Activated T-cell treated with anti-CD3 and anti-CD28 coated beads, Interleukin-2, amount 50 U/mL, for 72 hours (primary cell): Measurements from ENCODE around the gene BRSK1. TPM values are rescaled to one million over a fixed set of nuclear protein-coding genes. Genes with fewer than 3 reads are reported as not detected.

ENCODE experiments used
- ATAC-seq, 2 donors: fragments of 150-1000 bp; cut with Tn5 transposase; replicated peaks in 1 of 2; 2 replicates each; pipeline ENCODE4 v1.10.0; 2021; ENCODE audit warnings: moderate library complexity in 2 of 2, mild to moderate bottlenecking in 1 of 2
- DNase-seq, 2 donors: peaks; one replicate each; pipeline ENCODE4 v3.0.0; 2021 to 2022; ENCODE audit warnings: mixed read lengths in 1 of 2
- H3K27ac Mint-ChIP-seq: one replicate; pipeline ENCODE4 v1.8.0; 2022; ENCODE audit warnings: mild to moderate bottlenecking, moderate library complexity, mixed read lengths
- H3K27me3 Mint-ChIP-seq: one replicate; pipeline ENCODE4 v1.8.0; 2022; ENCODE audit warnings: low read depth, mixed read lengths
- H3K36me3 Mint-ChIP-seq, 2 donors: one replicate each; pipeline ENCODE4 v1.8.0; 2022; ENCODE audit warnings: mixed read lengths in 2 of 2, mild to moderate bottlenecking in 1 of 2; ENCODE audit not compliant: insufficient read depth in 2 of 2
- H3K4me1 Mint-ChIP-seq: one replicate; pipeline ENCODE4 v1.8.0; 2022; ENCODE audit warnings: low read depth, mixed read lengths
- H3K4me3 Mint-ChIP-seq, 2 donors: one replicate each; pipeline ENCODE4 v1.8.0; 2022; ENCODE audit warnings: mild to moderate bottlenecking in 2 of 2, mixed read lengths in 2 of 2, moderate library complexity in 2 of 2
- H3K9me3 Mint-ChIP-seq, 2 donors: one replicate each; pipeline ENCODE4 v1.8.0; 2022; ENCODE audit warnings: mixed read lengths in 2 of 2
- total RNA-seq, 2 donors: library from RNA; stranded (reverse); gene quantifications; one replicate each; pipeline ENCODE4 v1.2.3, GENCODE V29; 2022

BRSK1 gene
- total RNA-seq, 2 donors from 2014 or later = 13.0 to 19.6 TPM

DNA sequence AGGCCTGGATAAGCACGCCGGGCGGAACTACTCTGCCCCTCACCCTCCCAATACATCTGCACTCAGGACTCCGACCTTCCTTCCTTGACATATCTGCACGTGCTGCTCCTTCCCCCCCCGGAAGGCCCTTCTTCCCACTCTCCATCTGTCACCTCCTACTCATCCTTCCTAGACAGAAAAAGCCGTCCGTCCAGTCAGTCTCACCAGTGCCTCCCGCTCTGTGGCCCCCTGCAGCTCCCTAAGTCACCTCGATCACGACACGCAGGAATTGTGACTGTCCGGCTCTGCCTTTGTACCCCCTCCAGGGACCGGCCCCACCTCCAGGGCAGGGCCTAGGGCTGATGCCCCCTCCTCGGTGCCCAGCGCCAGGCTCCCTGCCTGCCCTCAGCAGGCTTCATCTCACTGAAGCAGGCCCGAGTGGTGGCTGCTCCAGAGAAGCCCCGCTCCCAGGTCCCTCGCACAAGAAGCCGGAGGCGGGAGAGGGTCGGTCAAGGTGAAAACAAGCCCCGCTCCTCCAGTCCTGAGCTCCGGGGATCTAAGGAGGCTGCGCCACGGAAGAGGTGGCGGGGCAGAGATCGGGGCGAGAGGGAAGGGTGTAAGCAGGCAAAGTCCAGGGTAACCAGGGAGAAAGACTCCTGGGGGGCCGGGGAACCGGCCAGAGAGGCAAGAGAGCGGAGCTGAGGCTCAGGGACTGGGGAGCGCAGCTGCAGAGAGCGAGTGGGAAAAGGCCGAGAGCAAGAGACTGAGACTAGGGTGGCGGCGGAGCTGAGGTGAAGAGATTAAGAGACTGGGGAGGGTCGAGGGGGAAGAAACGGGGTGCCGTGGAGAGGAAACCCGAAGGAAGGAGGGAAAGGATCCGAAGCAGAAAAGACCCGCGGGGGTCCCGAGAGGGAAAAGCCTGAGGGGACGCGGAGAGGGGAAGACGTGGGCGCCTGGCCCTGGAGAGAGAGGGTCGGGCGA lies 26.1 kb upstream of the BRSK1 start:
- peaks cover 18 to 27% of the 10 kb centered on the region in 2 donors for H3K36me3 Mint-ChIP-seq
- H3K27me3 Mint-ChIP-seq = no peaks in the 10 kb centered on the region
- peak overlapping the region; percentile 94 for H3K27ac Mint-ChIP-seq
- peak overlapping the region; percentile 96 to 97 for H3K4me3 Mint-ChIP-seq
- peaks cover 53% of the 10 kb centered on the region for H3K4me1 Mint-ChIP-seq
- H3K9me3 Mint-ChIP-seq = no peaks in the 10 kb centered on the region
- no peak for ATAC-seq
- DNase-seq = peak; percentile 36 to 38

DNA sequence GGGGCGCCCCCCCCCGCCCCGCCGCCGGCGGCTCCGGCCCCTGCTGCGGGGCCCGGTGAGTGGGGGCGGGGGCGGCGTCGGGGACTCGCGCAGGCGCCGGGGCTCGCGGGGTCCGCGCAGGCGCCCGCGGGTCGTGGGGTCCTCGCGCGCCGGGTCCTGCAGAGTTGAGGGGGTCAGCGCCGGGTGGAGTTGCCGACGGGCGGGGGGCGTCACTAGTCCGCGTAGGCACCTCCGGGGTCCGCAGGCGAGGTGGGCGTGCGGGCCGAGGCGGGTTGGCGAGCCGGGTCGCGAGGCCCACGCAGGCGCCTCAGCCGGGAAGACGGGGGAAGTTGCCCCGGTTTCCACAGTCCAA lies 25.3 kb upstream of the BRSK1 start:
- H3K27ac Mint-ChIP-seq = no peak overlapping the region
- no peaks in the 10 kb centered on the region for H3K9me3 Mint-ChIP-seq
- peaks cover 46% of the 10 kb centered on the region for H3K4me1 Mint-ChIP-seq
- no peaks in the 10 kb centered on the region for H3K27me3 Mint-ChIP-seq
- peaks cover 18 to 26% of the 10 kb centered on the region in 2 donors for H3K36me3 Mint-ChIP-seq
- peak overlapping the region; percentile 82 to 98 for H3K4me3 Mint-ChIP-seq
- ATAC-seq = peak; percentile 13 to 21
- peak; percentile 60 to 65 for DNase-seq

DNA sequence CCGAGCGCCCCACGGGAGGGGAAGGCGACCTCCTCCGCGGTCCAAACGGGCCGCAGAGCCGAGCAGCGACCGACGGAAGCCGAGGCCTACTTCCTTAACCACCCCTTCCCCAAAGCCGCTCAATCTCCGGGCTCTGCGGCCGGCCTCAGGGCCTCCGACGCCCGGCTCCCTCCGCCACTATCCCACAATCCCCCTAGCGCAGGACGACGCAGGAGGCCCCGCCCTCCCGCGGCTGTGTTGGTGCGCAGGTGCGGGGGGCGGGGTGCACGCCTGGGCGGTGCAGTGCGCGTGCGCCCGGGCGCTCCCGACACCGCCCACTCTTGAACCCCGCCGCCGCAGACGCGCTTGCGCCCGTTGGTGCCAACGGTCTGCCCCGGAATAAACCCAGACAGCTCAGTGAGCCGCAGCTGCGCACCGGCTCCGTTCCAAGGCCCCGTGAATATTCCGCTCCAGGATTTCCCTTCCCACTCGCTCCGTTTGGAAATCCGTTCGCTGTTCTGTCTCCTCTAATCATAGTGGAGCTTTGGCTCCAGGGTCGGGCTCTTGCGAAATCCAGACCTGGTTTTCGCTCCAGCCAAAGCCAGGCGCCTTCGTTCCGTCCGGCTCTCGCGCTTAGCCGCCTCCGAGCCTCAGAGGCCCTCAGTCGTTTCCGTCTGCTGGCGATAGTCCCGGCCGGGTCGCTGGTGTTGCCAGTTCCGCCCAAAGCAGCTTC lies 24.8 kb upstream of the BRSK1 start, which contains the start of gene PPP6R1:
Gene PPP6R1, minus strand, starts transcription at position 190 of the 712 bp plus-strand sequence. CDS start 11,914 bp downstream, outside the sequence.
- Mint-ChIP-seq H3K4me1 (peaks cover 41% of the 10 kb centered on the region), H3K4me3 (peak within 1 kb of the TSS; percentile 97 to 98), H3K36me3 (peaks cover 18 to 24% of the 10 kb centered on the region in 2 donors), H3K27me3 (no peaks in the 10 kb centered on the region), H3K9me3 (no peaks in the 10 kb centered on the region), H3K27ac (peak within 1 kb of the TSS; percentile 100)
- peak; percentile 97 for DNase-seq
- peak; percentile 75 to 77 for ATAC-seq

DNA sequence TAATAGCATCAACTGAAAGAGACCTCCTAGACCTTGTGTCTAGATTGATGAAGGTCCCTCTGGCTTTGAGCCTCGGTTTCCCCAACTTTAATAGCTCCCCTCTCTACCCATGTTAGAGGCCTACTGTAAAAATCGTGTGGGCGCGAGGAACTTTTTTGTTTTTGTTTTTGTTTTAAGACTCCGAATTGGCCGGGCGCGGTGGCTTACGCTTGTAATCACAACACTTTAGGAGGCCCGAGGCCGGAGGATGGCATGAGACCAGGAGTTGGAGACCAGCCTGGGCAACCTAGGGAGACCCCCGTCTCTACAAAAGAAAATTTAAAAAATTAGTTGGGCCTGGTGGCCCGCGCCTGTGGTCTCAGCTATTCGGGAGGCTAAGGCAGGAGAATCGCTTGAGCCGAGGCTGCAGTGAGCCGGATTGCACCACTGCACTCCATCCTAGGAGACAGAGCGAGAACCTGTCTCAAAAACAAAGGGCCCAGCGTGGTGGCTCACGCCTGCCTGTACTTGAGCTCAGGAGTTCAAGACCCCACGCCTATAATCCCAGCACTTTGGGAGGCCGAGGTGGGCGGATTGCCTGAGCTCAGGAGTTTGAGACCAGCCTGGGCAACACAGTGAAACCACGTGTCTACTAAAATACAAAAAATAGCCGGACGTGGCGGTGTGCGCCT lies 24.1 kb upstream of the BRSK1 start:
- ATAC-seq (no peak), DNase-seq (no peak)
- Mint-ChIP-seq H3K27me3 (no peaks in the 10 kb centered on the region), H3K27ac (peak overlapping the region; percentile 100), H3K4me3 (peak overlapping the region; percentile 82 to 98), H3K9me3 (no peaks in the 10 kb centered on the region), H3K36me3 (peaks cover 18 to 24% of the 10 kb centered on the region in 2 donors), H3K4me1 (peaks cover 40% of the 10 kb centered on the region)

DNA sequence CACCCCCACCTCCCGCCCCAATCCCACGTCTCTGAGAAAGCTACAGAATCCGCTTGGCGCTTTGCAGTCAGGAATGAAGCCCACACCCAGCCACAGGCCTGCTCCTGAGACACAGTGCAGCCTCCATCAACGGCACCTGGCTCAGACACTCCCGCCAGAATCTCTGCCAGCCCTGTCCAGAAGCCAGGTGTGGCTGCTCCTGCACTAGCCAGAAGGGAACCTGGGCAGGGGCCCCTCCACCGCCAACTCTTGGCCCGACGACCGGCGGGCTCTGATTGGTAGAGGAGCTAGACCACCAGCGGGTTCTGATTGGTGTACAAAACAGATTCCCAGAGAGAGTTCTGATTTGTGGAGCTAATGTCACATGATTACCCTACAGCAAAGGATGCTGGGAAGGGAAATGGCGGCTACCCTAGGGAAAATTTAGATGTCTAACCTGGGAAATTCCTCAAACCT lies 22.1 kb upstream of the BRSK1 start:
- ATAC-seq = no peak
- Mint-ChIP-seq H3K4me3 (no peak overlapping the region), H3K36me3 (peaks cover 16 to 17% of the 10 kb centered on the region in 2 donors), H3K4me1 (peaks cover 20% of the 10 kb centered on the region), H3K9me3 (peaks cover 3 to 4% of the 10 kb centered on the region in 2 donors), H3K27ac (no peak overlapping the region), H3K27me3 (no peaks in the 10 kb centered on the region)
- no peak for DNase-seq

DNA sequence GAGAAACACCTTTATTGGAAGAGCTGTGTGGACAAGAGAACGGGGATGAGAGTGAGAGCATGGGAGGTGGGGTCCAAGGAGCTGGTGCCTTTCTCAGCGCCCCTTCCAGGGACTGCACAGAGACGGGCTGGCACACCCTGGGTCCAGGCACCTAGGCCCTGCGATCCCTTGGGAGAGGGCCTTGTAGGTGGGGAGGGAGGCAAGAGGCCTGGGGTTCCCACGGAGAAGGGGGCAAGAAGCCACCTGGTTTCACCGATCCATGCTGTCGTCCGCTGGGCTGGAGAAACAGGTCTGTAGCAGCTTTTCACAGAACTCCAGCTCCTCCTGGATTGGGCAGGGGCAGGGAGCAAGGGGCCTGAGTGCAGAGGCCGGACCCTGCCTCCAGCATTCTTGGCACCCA lies 21.4 kb upstream of the BRSK1 start:
- no peak overlapping the region for H3K27ac Mint-ChIP-seq
- DNase-seq (no peak), ATAC-seq (no peak)
- H3K4me1 Mint-ChIP-seq = peaks cover 13% of the 10 kb centered on the region
- H3K9me3 Mint-ChIP-seq = peaks cover 3 to 4% of the 10 kb centered on the region in 2 donors
- peaks cover 14 to 19% of the 10 kb centered on the region in 2 donors for H3K36me3 Mint-ChIP-seq
- no peak overlapping the region for H3K4me3 Mint-ChIP-seq
- no peaks in the 10 kb centered on the region for H3K27me3 Mint-ChIP-seq

DNA sequence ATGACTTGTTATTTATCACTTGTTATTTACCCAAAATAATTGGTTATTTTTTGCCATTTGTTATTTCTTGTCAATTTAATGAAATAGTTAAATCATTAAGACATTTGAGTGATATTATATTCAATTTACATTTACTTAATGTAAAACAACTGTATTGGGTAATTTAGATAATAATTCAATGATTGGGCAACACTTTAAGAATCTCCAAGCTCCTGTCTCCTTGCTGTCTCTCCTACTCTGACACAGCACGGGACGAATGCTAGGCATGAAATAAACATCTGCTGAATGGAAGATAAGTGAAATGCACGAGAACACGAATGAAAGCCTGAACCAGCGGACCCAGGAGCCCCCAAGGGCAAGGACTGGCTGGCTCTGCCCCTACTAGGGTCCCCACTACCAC lies 19.3 kb upstream of the BRSK1 start:
- no peak overlapping the region for H3K4me3 Mint-ChIP-seq
- H3K27me3 Mint-ChIP-seq = no peaks in the 10 kb centered on the region
- peaks cover 4% of the 10 kb centered on the region for H3K4me1 Mint-ChIP-seq
- peaks cover 8 to 18% of the 10 kb centered on the region in 2 donors for H3K36me3 Mint-ChIP-seq
- ATAC-seq = no peak
- no peak overlapping the region for H3K27ac Mint-ChIP-seq
- DNase-seq = no peak
- H3K9me3 Mint-ChIP-seq = peaks cover 3 to 4% of the 10 kb centered on the region in 2 donors

DNA sequence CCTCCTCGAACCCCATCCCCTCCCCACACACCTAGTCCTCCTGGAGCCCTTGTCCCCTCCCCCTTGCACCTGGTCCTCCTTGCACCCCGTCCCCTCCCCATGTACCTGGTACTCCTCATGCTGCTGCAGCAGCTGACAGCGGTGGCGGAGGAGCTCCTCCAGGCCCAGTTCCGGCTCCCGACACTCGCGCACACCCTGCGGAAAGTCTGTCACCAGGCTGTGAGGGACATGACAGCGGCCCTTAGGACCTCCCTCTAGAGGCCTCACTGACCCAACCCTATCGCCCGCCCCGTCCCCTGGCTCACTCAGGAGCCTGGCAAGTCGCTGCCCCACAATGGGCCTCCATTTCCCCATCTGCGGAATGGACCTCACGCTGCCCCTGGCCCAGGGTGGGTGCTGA lies 18.6 kb upstream of the BRSK1 start:
- H3K27me3 Mint-ChIP-seq = no peaks in the 10 kb centered on the region
- H3K27ac Mint-ChIP-seq = no peak overlapping the region
- H3K9me3 Mint-ChIP-seq = peaks cover 3 to 4% of the 10 kb centered on the region in 2 donors
- no peak overlapping the region for H3K4me3 Mint-ChIP-seq
- H3K4me1 Mint-ChIP-seq = no peaks in the 10 kb centered on the region
- peaks cover 8 to 18% of the 10 kb centered on the region in 2 donors for H3K36me3 Mint-ChIP-seq
- ATAC-seq = no peak
- DNase-seq = no peak

DNA sequence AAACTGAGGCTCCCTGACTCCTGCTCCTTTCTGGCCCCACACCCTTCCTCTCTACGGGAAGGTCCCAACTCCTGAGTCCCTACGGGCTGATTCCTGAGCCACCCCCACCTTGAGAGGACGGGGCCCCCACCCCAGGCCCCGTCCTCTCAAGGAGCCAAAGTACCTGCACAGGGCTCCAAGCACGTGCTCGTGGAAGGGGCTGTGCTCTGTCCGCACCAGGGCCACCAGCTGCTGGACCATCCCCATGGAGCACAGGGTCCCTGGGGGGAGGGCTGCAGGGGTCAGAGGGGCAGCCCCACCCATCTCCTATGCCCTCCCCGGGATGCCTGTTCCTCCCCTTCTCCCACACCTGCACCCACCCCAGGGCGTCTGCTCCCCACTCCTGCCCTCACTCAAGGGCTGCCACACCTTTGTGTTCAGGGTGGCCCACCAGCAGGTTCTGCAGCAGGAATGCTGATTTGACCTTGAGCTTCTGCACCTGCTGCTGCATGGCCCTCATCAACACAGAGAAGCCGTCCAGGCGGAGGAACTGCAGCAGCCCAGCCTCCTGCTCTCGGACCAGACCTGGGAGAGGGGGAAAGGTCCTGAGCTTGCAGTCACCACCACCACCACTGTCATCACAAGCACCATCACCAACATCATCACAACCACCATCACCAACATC lies 17.9 kb upstream of the BRSK1 start:
- Mint-ChIP-seq H3K4me1 (no peaks in the 10 kb centered on the region), H3K27me3 (no peaks in the 10 kb centered on the region), H3K36me3 (peaks cover 12 to 21% of the 10 kb centered on the region in 2 donors), H3K4me3 (no peak overlapping the region), H3K9me3 (peaks cover 3 to 4% of the 10 kb centered on the region in 2 donors), H3K27ac (no peak overlapping the region)
- DNase-seq (no peak), ATAC-seq (no peak)

DNA sequence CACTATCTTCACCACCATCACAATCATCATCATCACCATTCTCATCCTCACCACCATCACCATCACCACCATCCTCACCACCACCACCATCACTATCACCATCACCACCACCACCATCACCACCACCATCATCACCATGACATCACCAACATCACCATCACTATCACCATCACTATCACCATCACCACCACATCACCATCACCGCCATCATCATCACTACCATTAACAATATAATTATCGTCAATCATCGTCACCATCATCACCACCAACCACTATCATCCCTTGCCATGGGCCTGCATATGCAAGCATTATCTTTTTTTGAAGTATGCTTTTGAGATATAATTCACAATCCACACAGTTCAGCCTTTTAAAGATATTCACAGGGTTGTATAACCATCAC lies 17.4 kb upstream of the BRSK1 start:
- Mint-ChIP-seq H3K4me1 (no peaks in the 10 kb centered on the region), H3K27ac (no peak overlapping the region), H3K9me3 (peaks cover 3 to 4% of the 10 kb centered on the region in 2 donors), H3K27me3 (no peaks in the 10 kb centered on the region), H3K4me3 (no peak overlapping the region), H3K36me3 (peaks cover 12 to 22% of the 10 kb centered on the region in 2 donors)
- ATAC-seq = no peak
- DNase-seq = no peak

DNA sequence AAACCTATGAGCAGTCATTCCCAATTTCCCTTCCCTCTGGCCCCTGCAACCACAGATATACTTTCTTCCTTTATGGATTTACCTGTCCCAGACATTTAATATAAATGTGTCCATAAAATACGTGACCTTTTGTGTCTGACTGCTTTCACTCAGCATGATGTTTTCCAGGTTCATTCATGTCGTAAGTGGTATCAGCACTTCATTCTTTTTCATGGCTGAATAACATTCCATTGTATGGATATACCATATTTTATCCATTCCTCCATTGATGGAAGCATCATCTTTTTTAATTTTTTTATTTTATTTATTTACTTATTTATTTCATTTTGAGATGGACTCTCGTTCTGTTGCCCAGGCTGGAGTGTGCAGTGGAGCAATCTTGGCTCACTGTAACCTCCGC lies 17.0 kb upstream of the BRSK1 start:
- ATAC-seq (no peak), DNase-seq (no peak)
- no peak overlapping the region for H3K4me3 Mint-ChIP-seq
- no peak overlapping the region for H3K27ac Mint-ChIP-seq
- peaks cover 12 to 22% of the 10 kb centered on the region in 2 donors for H3K36me3 Mint-ChIP-seq
- H3K27me3 Mint-ChIP-seq = no peaks in the 10 kb centered on the region
- peaks cover 3 to 4% of the 10 kb centered on the region in 2 donors for H3K9me3 Mint-ChIP-seq
- no peaks in the 10 kb centered on the region for H3K4me1 Mint-ChIP-seq

DNA sequence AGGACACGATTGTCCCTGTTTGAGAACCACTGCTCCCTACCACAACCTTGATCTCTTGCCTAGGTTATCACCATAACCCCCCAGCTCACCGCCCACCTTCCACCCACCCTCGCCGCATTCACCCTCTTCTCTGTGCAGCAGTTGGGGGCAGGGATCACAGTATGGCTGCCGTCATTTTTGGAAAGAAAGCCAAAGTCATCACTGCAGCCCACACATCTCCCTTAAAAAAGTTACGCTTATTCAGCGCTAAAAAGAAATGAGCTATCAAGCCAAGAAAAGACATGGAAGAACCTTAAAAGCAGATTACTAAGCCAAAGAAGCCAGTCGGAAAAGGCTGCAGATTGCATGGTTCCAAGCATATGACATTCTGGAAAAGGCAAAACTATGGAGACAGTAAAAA lies 14.5 kb upstream of the BRSK1 start:
- ATAC-seq (no peak), DNase-seq (no peak)
- no peaks in the 10 kb centered on the region for H3K4me1 Mint-ChIP-seq
- H3K9me3 Mint-ChIP-seq = peaks cover 3 to 4% of the 10 kb centered on the region in 2 donors
- H3K36me3 Mint-ChIP-seq = peaks cover 14 to 29% of the 10 kb centered on the region in 2 donors
- H3K27ac Mint-ChIP-seq = no peak overlapping the region
- H3K4me3 Mint-ChIP-seq = no peak overlapping the region
- H3K27me3 Mint-ChIP-seq = no peaks in the 10 kb centered on the region
